DMS 273 treated with DMSO at 0.1 percent for 48 hours (cell line): Measurements from ENCODE around the gene MTHFR.
"Not testable (repeated sequence)": the region's sequence is repeated elsewhere in the genome, so short reads cannot be mapped to it uniquely, and the experiment has no call there.

Source experiments
- DNase-seq: peaks from one replicate; lab custom pipeline; 2025; lab: John Stamatoyannopoulos, UW

The MTHFR gene

DNA sequence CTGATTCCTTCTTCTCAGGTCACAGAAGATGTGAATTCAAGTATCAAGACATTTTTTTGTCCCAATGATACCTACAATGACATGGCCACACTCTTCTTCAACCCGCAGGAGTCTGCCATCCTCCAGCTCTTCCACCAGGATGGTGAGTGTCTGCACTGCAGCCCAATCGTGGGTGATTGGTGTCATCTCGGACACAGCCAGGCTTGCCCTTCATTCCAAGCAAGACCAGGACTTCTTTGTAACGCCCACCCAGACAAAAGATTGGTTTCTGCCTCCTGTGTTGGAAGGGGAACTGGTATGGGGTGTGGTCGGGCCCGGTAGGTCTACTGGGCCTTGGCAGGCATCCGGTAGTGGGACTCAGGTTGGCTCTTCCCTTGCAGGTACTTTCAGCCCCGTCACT is 27.7 kb upstream of the MTHFR start:
- no peak for DNase-seq

DNA sequence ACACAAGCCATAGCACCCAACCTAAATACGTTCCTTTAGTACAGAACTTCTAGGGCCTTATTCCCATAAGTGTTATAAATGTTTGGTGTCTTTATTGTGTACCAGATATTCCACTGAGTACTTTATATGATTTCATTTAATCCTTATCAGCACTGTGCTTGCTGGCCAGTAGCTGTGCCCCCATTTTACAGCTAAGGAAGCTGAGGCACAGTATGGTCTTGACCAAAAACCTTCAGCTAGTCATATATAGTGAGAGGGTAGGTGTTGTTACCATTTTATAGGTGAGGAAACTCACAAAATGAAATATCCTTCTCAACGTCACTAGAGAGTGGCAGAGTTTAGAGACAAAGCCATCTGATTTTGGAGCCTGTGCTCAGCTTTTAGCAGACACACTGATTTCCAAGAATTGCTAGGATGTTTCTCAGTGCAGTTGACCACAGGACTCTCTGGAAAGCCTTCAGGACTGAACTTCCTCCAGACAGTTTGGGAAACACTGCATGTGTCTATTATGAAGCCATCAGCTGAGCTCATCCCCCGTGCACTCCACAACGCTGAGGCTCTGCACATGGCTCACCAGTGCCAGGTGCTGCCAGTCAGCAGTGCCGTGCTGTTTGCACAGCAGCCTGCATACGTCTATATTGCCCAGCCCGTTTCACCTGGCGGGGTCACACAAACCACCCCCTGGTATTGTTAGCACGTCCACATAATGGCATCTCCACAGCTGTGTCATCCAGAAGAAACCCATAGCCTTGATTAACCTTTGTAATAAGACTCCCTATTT is 26.4 kb upstream of the MTHFR start:
- DNase-seq, result no peak

DNA sequence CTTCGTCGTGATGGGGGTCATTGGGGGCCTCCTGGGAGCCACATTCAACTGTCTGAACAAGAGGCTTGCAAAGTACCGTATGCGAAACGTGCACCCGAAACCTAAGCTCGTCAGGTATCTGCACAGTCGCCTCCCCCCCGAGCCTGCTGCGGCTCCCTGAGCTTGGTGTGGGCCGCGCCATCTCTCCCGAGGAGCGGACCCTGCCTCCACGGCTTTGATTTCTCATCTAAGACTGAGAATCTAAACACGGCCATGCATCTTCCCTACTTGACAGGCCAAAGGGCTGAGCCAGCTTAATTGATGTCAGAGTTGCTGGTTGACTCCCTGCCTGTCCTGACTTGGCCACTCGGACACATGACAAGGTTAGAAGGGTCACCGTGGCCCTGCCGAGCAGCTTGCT is 22.7 kb upstream of the MTHFR start:
- no peak for DNase-seq

GRCh38 chr1:11826946-11827345 is 21.2 kb upstream of the MTHFR start:
- DNase-seq, result no peak

GRCh38 chr1:11825131-11825530 is 19.4 kb upstream of the MTHFR start:
- DNase-seq, result no peak

DNA sequence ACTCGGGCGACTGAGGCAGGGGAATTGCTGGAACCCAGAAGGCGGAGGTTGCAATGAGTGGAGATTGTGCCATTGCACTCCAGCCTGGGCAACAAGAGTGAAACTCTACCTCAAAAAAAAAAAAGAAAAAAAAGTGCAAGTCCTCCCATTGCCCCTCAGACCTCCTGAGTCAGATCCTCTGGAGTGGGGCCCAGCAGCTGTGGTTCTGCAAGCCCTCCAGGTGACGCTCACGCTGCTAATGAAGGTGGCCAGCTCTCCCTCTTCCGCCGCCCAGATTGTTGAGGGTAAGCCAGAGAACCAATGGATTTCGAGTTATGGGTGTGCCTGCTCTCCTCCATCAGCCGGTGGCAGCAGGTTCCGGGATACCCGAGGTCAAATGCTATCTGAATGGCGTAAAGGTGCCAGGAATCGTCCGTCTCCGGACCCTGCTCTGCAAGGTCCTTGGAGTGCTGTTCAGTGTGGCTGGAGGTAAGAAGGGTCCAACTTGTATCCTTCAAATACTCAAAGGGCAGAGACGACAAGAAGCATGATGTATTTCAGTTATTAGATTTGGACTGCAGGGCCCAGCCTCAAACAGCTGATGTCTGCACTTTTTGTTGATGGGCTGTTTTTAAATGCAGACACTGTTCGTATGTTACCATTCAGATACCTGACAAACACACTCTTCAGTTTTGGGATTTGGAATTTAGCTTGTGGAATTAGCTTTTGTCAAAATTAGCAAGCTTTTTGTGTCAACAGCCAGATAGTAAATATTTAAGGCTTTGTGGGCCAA is 17.8 kb upstream of the MTHFR start:
- DNase-seq, result no peak

GRCh38 chr1:11822091-11822490 is 16.3 kb upstream of the MTHFR start:
- no peak for DNase-seq

DNA sequence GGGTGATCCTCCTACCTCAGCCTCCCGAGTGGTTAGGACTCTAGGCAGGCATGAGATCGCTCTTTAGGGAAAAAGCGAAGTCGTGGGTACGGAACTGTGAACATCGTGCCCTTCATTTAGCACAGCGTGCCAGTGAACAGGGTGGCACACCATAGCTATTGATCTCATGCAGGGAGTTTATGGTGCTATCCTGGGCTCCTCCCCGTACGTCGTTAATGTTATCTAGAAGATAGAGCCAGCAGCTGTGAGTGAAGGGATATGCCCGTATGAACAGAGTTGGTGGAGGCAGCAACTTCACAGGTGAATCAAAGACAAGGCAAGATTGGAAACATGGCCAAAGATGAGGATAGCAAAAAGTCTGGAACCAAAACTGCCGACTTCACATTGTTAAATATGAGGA is 11.4 kb upstream of the MTHFR start:
- no peak for DNase-seq

DNA sequence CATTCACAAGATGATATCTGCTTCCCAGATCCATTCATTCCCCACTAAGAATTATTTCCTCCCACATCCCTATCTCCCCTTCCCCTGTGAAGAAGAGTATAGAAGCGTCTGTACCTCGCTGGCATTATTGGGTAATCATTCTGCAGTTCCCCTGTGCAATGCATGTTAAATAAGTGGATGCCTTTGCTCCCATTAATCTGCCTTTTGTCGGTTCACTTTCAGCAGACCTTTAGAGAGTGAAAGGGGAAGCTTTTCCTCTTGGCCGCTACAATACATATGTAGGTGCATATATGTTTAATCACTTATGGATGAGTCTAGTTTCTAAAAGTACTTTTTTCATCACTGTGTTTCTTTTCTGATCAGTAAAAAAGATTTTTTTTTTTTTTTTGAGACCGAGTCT is 7.3 kb upstream of the MTHFR start:
- DNase-seq, result no peak

DNA sequence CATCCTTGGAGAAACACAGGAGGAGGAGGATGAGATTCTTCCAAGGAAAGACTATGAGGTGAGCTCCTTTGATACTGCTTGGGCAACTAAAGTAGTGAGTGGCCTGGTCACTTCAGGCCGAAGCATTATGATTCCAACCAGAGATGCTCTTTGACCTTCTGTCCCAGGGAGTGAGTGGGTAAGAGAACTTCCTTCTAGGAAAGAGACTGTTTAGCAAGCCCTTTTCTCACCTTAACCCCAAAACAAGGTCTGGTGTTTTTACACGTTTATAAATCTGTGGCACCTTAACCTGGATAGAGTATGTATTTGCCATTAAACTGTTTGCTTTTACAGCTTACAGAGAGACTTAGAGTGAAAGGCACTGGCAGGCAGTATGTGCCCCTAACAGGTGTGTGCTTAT is 1.4 kb upstream of the MTHFR start:
- no peak for DNase-seq

- no peak for DNase-seq
Observed at GRCh38 chr1:11806307-11806936, 658 bp upstream of the MTHFR start.

DNA sequence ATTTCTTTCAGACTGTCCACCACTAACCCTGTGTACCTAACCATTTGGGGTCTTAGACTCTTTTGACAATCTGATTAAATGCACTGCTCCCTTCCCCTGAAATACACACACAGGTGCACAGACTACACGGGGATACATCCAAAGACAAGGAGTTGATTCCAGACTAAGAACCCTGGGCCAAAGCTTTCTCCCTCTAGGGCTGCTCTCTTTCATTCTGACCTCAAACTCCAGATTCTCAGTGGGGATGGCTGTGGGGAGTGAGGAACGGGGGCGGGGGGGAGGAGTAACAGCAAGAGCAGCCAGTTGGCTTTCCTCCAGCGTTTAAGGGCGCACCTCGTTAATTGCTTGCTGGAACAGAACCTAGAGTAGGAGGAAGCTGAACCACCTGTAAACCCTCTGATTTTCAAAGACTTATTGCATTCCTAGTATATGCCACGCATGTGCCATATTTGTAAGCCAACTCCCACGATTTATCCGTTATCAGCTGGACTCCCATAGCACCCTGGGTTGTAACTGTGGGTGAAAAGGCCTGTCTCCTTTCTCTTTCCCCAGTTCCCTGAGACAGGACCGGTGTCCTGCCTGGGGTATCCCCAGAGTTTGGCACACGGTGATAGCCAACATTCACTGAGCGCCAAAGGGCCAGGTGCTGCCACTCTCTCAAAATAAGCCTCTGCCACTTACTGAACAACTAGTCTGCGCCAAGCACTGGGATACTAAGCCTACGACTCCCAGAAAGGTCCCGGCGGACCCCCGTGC is 920 bp downstream of the MTHFR start:
- DNase-seq, result peak; percentile 7

- DNase-seq, result not testable (repeated sequence)
Observed at GRCh38 chr1:11803924-11804665, 1.7 kb downstream of the MTHFR start.

GRCh38 chr1:11802973-11803885 is 2.5 kb downstream of the MTHFR start:
- peak; percentile 95 for DNase-seq

- no peak for DNase-seq
Observed at GRCh38 chr1:11802616-11802972, 3.2 kb downstream of the MTHFR start.

- DNase-seq, result no peak
Observed at GRCh38 chr1:11800756-11801433, 4.9 kb downstream of the MTHFR start.

- no peak for DNase-seq
Observed at GRCh38 chr1:11800391-11800755, 5.4 kb downstream of the MTHFR start.

DNA sequence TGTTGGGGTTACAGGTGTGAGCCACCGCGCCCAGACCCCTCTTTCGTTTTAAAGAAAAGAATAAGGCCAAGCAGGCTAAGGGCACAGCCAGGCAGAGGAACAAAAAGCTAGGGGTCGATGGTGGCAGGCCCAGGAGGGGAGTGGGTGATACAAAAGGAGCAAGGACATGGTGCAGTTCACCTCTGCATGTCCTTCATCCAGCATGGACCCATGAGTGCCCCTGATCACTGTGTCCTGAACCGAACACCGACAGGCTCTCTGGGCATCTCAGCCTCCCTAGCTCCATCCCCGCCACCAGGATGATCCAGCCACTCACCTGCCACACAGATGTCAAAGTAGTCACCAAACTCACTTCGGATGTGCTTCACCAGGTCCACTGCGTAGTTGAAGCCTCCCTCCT is 5.9 kb downstream of the MTHFR start:
- no peak for DNase-seq

DNA sequence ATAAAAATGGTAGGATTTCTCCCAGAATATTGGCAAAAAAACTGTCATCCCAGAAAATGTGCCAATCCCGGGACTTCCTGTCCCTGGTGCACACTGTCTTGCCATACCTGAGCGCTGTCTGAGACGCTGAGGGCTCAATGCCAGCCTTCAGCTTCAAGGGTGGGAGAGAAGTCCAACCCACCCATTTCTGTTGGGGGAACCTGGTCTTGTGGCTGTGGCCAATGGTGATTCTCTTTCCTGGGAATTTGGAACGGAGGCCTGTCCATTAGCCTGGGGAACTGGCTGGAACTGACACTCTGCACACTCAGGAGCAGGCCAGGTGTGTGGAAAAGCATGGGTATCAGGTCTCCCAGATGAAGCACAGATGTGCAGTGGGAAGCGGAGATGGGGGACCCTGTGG is 6.7 kb downstream of the MTHFR start:
- no peak for DNase-seq
